Endothelial cell (in vitro differentiated cells): Measurements from ENCODE around the gene DRAM1. TPM values are rescaled to one million over a fixed set of nuclear protein-coding genes. Genes with fewer than 3 reads are reported as not detected.
"Not testable (repeated sequence)": the region's sequence is repeated elsewhere in the genome, so short reads cannot be mapped to it uniquely, and the experiment has no call there.

Experiments used
- DNase-seq: peaks from one replicate; pipeline ENCODE4 v3.0.0; 2021; ENCODE audit warnings: low spot score
- H3K27ac Mint-ChIP-seq: one replicate; pipeline ENCODE4 v1.8.0; 2021; ENCODE audit warnings: mixed read lengths, inconsistent platforms; ENCODE audit not compliant: unreplicated experiment
- H3K27me3 Mint-ChIP-seq: one replicate; pipeline ENCODE4 v1.8.0; 2021; ENCODE audit warnings: mild to moderate bottlenecking, moderate library complexity, mixed read lengths, inconsistent platforms; ENCODE audit not compliant: unreplicated experiment
- H3K36me3 Mint-ChIP-seq: one replicate; pipeline ENCODE4 v1.8.0; 2021; ENCODE audit warnings: mild to moderate bottlenecking, low read depth, mixed read lengths, inconsistent platforms; ENCODE audit not compliant: unreplicated experiment
- H3K4me1 Mint-ChIP-seq: one replicate; pipeline ENCODE4 v1.8.0; 2021; ENCODE audit warnings: mild to moderate bottlenecking, mixed read lengths, inconsistent platforms; ENCODE audit not compliant: unreplicated experiment
- H3K4me3 Mint-ChIP-seq: one replicate; pipeline ENCODE4 v1.8.0; 2021; ENCODE audit warnings: mild to moderate bottlenecking, mixed read lengths, inconsistent platforms; ENCODE audit not compliant: unreplicated experiment
- H3K9me3 Mint-ChIP-seq: one replicate; pipeline ENCODE4 v1.8.0; 2021; ENCODE audit warnings: mixed read lengths, inconsistent platforms; ENCODE audit not compliant: unreplicated experiment
- CTCF ChIP-seq: fragments of 200-600 bp; sonication (generic); IDR thresholded peaks from one replicate; pipeline ENCODE4 v1.5.0; 2021; ENCODE audit warnings: antibody characterized with exemption; ENCODE audit not compliant: unreplicated experiment
- total RNA-seq: library from RNA; stranded (reverse); fragmentation: NEBNext Ultra II Directional; extraction: Animal tissue kit (Norgen Biotek cat#: 25700); gene quantifications from one replicate; pipeline ENCODE4 v1.2.1, GENCODE V29; 2021; ENCODE audit not compliant: unreplicated experiment

Gene DRAM1
- total RNA-seq, 1 donor from 2014 or later: 26.9 TPM

- Mint-ChIP-seq H3K36me3 (no peaks in the 10 kb centered on the region), H3K4me3 (no peak overlapping the region), H3K27me3 (peaks cover 4% of the 10 kb centered on the region), H3K4me1 (peaks cover 16% of the 10 kb centered on the region), H3K27ac (peak overlapping the region; percentile 91), H3K9me3 (no peaks in the 10 kb centered on the region)
- peak; percentile 15 for DNase-seq
- no peak for TF ChIP-seq CTCF
Measured at GRCh38 chr12:101855364-101855884, 22.0 kb upstream of the DRAM1 start.

- no peak for TF ChIP-seq CTCF
- no peaks in the 10 kb centered on the region for H3K9me3 Mint-ChIP-seq
- H3K27ac Mint-ChIP-seq: peak overlapping the region; percentile 91
- no peak overlapping the region for H3K4me3 Mint-ChIP-seq
- peaks cover 16% of the 10 kb centered on the region for H3K4me1 Mint-ChIP-seq
- H3K27me3 Mint-ChIP-seq: peaks cover 4% of the 10 kb centered on the region
- H3K36me3 Mint-ChIP-seq: no peaks in the 10 kb centered on the region
- DNase-seq: no peak
Measured at GRCh38 chr12:101855976-101856375, 21.4 kb upstream of the DRAM1 start.

- not testable (repeated sequence) for H3K9me3 Mint-ChIP-seq, H3K36me3 Mint-ChIP-seq, H3K4me3 Mint-ChIP-seq, DNase-seq, H3K27ac Mint-ChIP-seq, H3K27me3 Mint-ChIP-seq
- peaks cover 16% of the 10 kb centered on the region for H3K4me1 Mint-ChIP-seq
Measured at GRCh38 chr12:101856614-101857013, 20.8 kb upstream of the DRAM1 start.

- Mint-ChIP-seq H3K9me3 (no peaks in the 10 kb centered on the region), H3K4me3 (no peak overlapping the region), H3K36me3 (no peaks in the 10 kb centered on the region), H3K27me3 (peaks cover 4% of the 10 kb centered on the region), H3K4me1 (peaks cover 16% of the 10 kb centered on the region), H3K27ac (no peak overlapping the region)
- DNase-seq: no peak
- TF ChIP-seq CTCF: no peak
Measured at GRCh38 chr12:101857043-101857558, 20.3 kb upstream of the DRAM1 start.

GRCh38 chr12:101858361-101858760 lies 19.0 kb upstream of the DRAM1 start:
- Mint-ChIP-seq H3K9me3 (no peaks in the 10 kb centered on the region), H3K4me3 (no peak overlapping the region), H3K27me3 (peaks cover 6% of the 10 kb centered on the region), H3K27ac (no peak overlapping the region), H3K4me1 (peaks cover 16% of the 10 kb centered on the region), H3K36me3 (no peaks in the 10 kb centered on the region)
- no peak for TF ChIP-seq CTCF
- DNase-seq: no peak
